ENCODE measurements around the gene PLPP3. TPM values are rescaled to one million over a fixed set of nuclear protein-coding genes. Genes with fewer than 3 reads are reported as not detected.

The PLPP3 gene
- total and polyA plus RNA-seq, 2 of the 8 experiments (the other 6 are each of a cell fraction or from before 2014, with no cell fraction given): 33.2 to 42.0 TPM

DNA sequence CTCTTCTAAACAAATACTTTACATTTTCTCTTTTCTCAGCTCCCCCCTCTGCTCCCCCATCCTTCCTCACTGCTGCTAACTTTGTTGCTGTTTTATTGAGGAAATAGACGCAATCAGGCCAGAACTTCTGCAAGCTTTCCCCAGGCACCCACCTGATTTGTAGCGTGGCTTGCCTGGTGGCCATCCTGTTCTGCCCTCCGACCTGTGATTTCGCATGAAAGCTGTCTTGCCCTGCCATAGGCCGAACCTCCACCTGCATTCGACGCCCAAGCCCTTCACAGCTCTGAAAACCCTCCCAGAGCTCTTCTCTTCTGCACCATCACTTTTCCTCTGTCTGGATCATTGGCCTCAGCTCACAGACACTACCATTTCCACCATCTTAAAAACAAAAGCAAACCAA, 100.6 kb downstream of the PLPP3 start:
- Histone ChIP-seq H3K79me2 (ENCODE audit: control insufficient read depth in 1 of 2, insufficient read depth in 2 of 2, low read length in 2 of 2) (no peaks in the 10 kb centered on the region), H3K18ac (ENCODE audit: extremely low read depth, low read length) (no peak overlapping the region), H2BK20ac (ENCODE audit: low read length) (peak overlapping the region; percentile 23), H4K20me1 (replicated peaks in 1 of 2; ENCODE audit: control insufficient read depth in 1 of 2, insufficient read depth in 2 of 2, low read length in 2 of 2) (no peaks in the 10 kb centered on the region), H4K91ac (replicated peaks; ENCODE audit: insufficient read length, low read length) (peak overlapping the region; percentile 31), H3K9me3 (ENCODE audit: insufficient read depth in 2 of 2, low read depth in 1 of 2, low read length in 1 of 2) (no peaks in the 10 kb centered on the region), H4K5ac (ENCODE audit: insufficient read length, low read depth, low read length) (no peak overlapping the region), H3K9ac (replicated peaks in 1 of 4; ENCODE audit: extremely low read depth in 1 of 4, low read depth in 3 of 4, low read length in 3 of 4) (no peak overlapping the region), H3K4me2 (ENCODE audit: insufficient read depth in 1 of 2, low read depth in 2 of 2, low read length in 2 of 2) (no peak overlapping the region; a peak in 1 of 4 replicates), H3K36me3 (ENCODE audit: control insufficient read depth in 2 of 4, insufficient read depth in 4 of 4, low read length in 3 of 4) (no peaks in the 10 kb centered on the region), H2AFZ (ENCODE audit: low read length) (no peak overlapping the region), H2AK5ac (ENCODE audit: low read depth, low read length) (peak overlapping the region; percentile 32), H2BK12ac (ENCODE audit: low read depth, low read length) (no peak overlapping the region), H3K23ac (ENCODE audit: insufficient read length) (no peak overlapping the region), H2BK5ac (ENCODE audit: low read depth, low read length) (no peak overlapping the region), H2BK15ac (ENCODE audit: low read length) (no peak overlapping the region), H3K23me2 (ENCODE audit: low read depth, low read length) (peaks cover 3% of the 10 kb centered on the region; the same call in 1 of the 2 replicates), H3K4me1 (replicated peaks in 1 of 4; ENCODE audit: control insufficient read depth in 3 of 4, insufficient read depth in 4 of 4, low read length in 3 of 4) (peaks cover 2 to 6% (median 3%) of the 10 kb centered on the region in 4 experiments), H2BK120ac (replicated peaks; ENCODE audit: low read depth, low read length) (no peak overlapping the region), H3K4ac (replicated peaks; ENCODE audit: insufficient read length, low read depth, low read length) (no peak overlapping the region), H4K8ac (ENCODE audit: extremely low read depth, insufficient read depth, low read length) (no peak overlapping the region), H3K56ac (replicated peaks; ENCODE audit: insufficient read length, low read depth, low read length) (no peak overlapping the region), H3K14ac (ENCODE audit: insufficient read length) (no peak overlapping the region), H3K27me3 (replicated peaks in 1 of 4; ENCODE audit: control insufficient read depth in 3 of 4, extremely low read depth in 1 of 4, insufficient read depth in 3 of 4, low read length in 3 of 4) (peaks cover 0 to 4% (median 0%) of the 10 kb centered on the region in 4 experiments; a peak in 2 of 7 replicates), H3K4me3 (ENCODE audit: extremely low read depth in 1 of 4, insufficient read depth in 2 of 4, low read depth in 3 of 4, low read length in 4 of 4) (no peak overlapping the region), H3K27ac (ENCODE audit: low read depth, low read length) (no peak overlapping the region), H3K79me1 (ENCODE audit: low read depth, low read length) (no peaks in the 10 kb centered on the region)
- WGBS, 2 experiments (ENCODE audit: extremely low coverage in 1 of 2, insufficient coverage in 1 of 2, insufficient read length in 1 of 2, insufficient replicate concordance in 2 of 2, low coverage in 1 of 2, low lambda C conversion rate in 2 of 2, missing lambda C conversion rate in 1 of 2): 83% methylated on average over 7 of the region's 7 CpGs; no CpG with 5 or more reads in 1 of the 2 experiments
- TF ChIP-seq, protein P1, sequence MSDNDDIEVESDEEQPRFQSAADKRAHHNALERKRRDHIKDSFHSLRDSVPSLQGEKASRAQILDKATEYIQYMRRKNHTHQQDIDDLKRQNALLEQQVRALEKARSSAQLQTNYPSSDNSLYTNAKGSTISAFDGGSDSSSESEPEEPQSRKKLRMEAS (IDR thresholded peaks at IDR 0.05): 0 out of 2 replicates have a peak, but pooled peaks have one; percentile 39
- TF ChIP-seq, protein P2, sequence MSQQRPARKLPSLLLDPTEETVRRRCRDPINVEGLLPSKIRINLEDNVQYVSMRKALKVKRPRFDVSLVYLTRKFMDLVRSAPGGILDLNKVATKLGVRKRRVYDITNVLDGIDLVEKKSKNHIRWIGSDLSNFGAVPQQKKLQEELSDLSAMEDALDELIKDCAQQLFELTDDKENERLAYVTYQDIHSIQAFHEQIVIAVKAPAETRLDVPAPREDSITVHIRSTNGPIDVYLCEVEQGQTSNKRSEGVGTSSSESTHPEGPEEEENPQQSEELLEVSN (IDR thresholded peaks at IDR 0.05): peak; percentile 28; the same call in 1 of the 2 replicates
- TF ChIP-seq, protein P3, sequence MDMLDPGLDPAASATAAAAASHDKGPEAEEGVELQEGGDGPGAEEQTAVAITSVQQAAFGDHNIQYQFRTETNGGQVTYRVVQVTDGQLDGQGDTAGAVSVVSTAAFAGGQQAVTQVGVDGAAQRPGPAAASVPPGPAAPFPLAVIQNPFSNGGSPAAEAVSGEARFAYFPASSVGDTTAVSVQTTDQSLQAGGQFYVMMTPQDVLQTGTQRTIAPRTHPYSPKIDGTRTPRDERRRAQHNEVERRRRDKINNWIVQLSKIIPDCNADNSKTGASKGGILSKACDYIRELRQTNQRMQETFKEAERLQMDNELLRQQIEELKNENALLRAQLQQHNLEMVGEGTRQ (IDR thresholded peaks at IDR 0.05; ENCODE audit: low read length): no peak
- DNase-seq (ENCODE audit: low read depth in 1 of 2, low spot score in 2 of 2) (no peak), FAIRE-seq (no peak)
- ChIA-PET CTCF (ENCODE audit: partially characterized antibody) (interaction anchor here (0.6 to 1.9 kb wide), 11 partner anchors 12 to 508 kb away, joined by 3 to 7 read pairs (median 3); no protein-coding TSS in a partner anchor), POLR2A (ENCODE audit: partially characterized antibody) (interaction anchor here (0.9 to 3.1 kb wide), 7 partner anchors 9 to 98 kb away, joined by 3 to 11 read pairs (median 4); no protein-coding TSS in a partner anchor)

Measured in H1 (cell line).